ENCODE measurements around the gene MYO3A.

DNA sequence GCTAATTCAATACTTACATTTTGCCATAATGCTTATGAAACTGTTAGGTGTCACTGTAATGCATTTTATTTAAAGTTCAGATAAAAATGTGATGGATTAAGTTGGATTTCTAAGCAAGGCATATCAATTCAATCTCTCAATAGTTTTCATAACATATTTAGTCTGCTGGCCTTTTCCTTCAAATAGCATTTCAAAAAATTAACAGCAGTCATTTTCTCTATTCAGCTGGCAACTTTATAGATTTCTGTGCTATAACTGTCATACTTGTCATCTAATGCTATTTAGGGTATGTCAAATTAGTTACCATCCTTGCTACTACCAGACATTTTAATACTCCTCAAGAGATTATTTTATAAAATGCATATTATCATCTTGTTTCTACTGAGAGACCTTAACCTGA lies 286.9 kb downstream of the MYO3A start:
- TF ChIP-seq, protein P1, sequence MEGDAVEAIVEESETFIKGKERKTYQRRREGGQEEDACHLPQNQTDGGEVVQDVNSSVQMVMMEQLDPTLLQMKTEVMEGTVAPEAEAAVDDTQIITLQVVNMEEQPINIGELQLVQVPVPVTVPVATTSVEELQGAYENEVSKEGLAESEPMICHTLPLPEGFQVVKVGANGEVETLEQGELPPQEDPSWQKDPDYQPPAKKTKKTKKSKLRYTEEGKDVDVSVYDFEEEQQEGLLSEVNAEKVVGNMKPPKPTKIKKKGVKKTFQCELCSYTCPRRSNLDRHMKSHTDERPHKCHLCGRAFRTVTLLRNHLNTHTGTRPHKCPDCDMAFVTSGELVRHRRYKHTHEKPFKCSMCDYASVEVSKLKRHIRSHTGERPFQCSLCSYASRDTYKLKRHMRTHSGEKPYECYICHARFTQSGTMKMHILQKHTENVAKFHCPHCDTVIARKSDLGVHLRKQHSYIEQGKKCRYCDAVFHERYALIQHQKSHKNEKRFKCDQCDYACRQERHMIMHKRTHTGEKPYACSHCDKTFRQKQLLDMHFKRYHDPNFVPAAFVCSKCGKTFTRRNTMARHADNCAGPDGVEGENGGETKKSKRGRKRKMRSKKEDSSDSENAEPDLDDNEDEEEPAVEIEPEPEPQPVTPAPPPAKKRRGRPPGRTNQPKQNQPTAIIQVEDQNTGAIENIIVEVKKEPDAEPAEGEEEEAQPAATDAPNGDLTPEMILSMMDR (IDR thresholded peaks at IDR 0.05), result no peak
- no peak for TF ChIP-seq POLR2A (IDR thresholded peaks at IDR 0.05)

All from esophagus squamous epithelium (tissue), 4 donors.